Heart left ventricle (tissue), 16 donors: ENCODE data around the gene NKAIN4. TPM values are rescaled to one million over a fixed set of nuclear protein-coding genes. Genes with fewer than 3 reads are reported as not detected.

Experiments used
- ATAC-seq, 4 donors: fragments of 200-7000 bp; cut with Tn5 transposase; one replicate each; pipeline ENCODE4 v1.9.1; 2020 to 2022; ENCODE audit warnings: moderate library complexity in 4 of 4, mild to moderate bottlenecking in 3 of 4, moderate number of reproducible peaks in 1 of 4
- DNase-seq, 5 donors: peaks; one replicate each; pipeline ENCODE4 v3.0.0-alpha.2; 2020
- H3K27ac ChIP-seq, 12 donors: fragments of 200-600 bp; sonication (generic) in 4 of 12; one replicate each; pipeline versions ENCODE4 v1.5.0 to v1.8.0; 2016 to 2022; ENCODE audit warnings: mild to moderate bottlenecking in 2 of 12
- H3K27me3 ChIP-seq, 9 donors: fragments of 200-600 bp; sonication (generic) in 2 of 9; one replicate each; pipeline versions ENCODE4 v1.5.1 to v1.8.0; 2016 to 2022; ENCODE audit warnings: mild to moderate bottlenecking in 3 of 9
- H3K36me3 ChIP-seq, 9 donors: fragments of 200-600 bp; sonication (generic) in 2 of 9; one replicate each; pipeline versions ENCODE4 v1.5.0 to v1.8.0; 2018 to 2022; ENCODE audit warnings: mild to moderate bottlenecking in 2 of 9
- H3K4me1 ChIP-seq, 12 donors: fragments of 200-600 bp; sonication (generic) in 4 of 12; one replicate each; pipeline versions ENCODE4 v1.5.0 to v1.8.0; 2016 to 2022; ENCODE audit warnings: mild to moderate bottlenecking in 3 of 12
- H3K4me3 ChIP-seq, 12 donors: fragments of 200-600 bp; sonication (generic) in 4 of 12; one replicate each; pipeline versions ENCODE4 v1.5.0 to v1.8.0; 2017 to 2022; ENCODE audit warnings: mild to moderate bottlenecking in 9 of 12, moderate library complexity in 4 of 12
- H3K9me3 ChIP-seq, 12 donors: fragments of 200-600 bp; sonication (generic) in 4 of 12; one replicate each; pipeline versions ENCODE4 v1.5.0 to v1.8.0; 2016 to 2022; ENCODE audit warnings: mild to moderate bottlenecking in 1 of 12
- POLR2A ChIP-seq, 2 donors: fragments of 450-650 bp; IDR thresholded peaks; one replicate each; pipeline ENCODE4 v1.6.1; 2017; ENCODE audit warnings: antibody characterized with exemption in 2 of 2, mild to moderate bottlenecking in 2 of 2, moderate library complexity in 2 of 2
- whole genome bisulfite sequencing, 4 donors: extraction: QIAGEN DNeasy Blood & Tissue Kit in 2 of 4; methylation state at CpG; one replicate each; pipeline versions ENCODE4 v1.1.5 to v1.1.7; 2013 to 2018; 5-methylcytosine and 5-hydroxymethylcytosine counted together
- intact Hi-C, 10 donors: fragments of 100-400 bp; cut with DNase I; formaldehyde crosslinking; loops; one replicate each; pipeline versions ENCODE4 v1.11.1 to v1.14.2; 2022
- polyA plus RNA-seq, 2 donors: library from polyadenylated mRNA; stranded (reverse); fragments of 200-250 nt; gene quantifications; one replicate each; pipeline ENCODE4 v1.2.3, GENCODE V29; 2013
- total RNA-seq, 9 donors: library from RNA; depleted of rRNA in 2 of 9; stranded (reverse); fragments of >200 nt in 2 of 9; fragmentation: NEBNext Ultra II Directional in 3 of 9; extraction: Animal tissue kit (Norgen Biotek cat#: 25700) in 3 of 9; gene quantifications; one replicate each; pipeline versions ENCODE4 v1.1.0 to v1.2.4, GENCODE V29; 2016 to 2023
- TF ChIP-seq, protein P1 (sequence below), 12 donors: fragments of 200-600 bp; sonication (generic) in 4 of 12; IDR thresholded peaks; one replicate each; pipeline versions ENCODE4 v1.5.0 to v1.8.0; 2018 to 2022; ENCODE audit warnings: antibody characterized with exemption in 12 of 12, mild to moderate bottlenecking in 5 of 12
- donor health status: ischemic (EF 13 %, LVEDD 7.1; RV severe dilation, severe dysfunction).
- donor health status: healthy with polysubstance abuse.
- donor health status: DM: no; HTN: yes; CAD: no.
- donor health status: DM: no; HTN: no; CAD: no.
- donor health status: ischemic (EF 25% LVEDD 6.9; RV normal size, moderate dysfunction).
- donor health status: ischemic (EF 25% LVEDD 5.7; RV mildly dilated, moderate dysfunction).
- donor health status: healthy.
- donor health status: DM: yes; HTN: yes; CAD: no.
- donor health status: ischemic (EF 35%, LVEDD 5.7; RV mildly dilated, moderate dysfunction).
- donor health status: nonischemic (EF 11% LVEDD 7.7; RV severe dilation, severe dysfunction).
- donor health status: DM: yes; HTN: yes; CAD: no.
- donor health status: PGD.
- donor health status: ischemic (EF 29% LVEDD 5.4; RV normal size, mild dysfunction).
- donor health status: nonischemic (EF 23%, LVEDD 6.1; RV moderate dilation, normal function).

The NKAIN4 gene
- total and polyA plus RNA-seq, 11 donors = not detected

DNA sequence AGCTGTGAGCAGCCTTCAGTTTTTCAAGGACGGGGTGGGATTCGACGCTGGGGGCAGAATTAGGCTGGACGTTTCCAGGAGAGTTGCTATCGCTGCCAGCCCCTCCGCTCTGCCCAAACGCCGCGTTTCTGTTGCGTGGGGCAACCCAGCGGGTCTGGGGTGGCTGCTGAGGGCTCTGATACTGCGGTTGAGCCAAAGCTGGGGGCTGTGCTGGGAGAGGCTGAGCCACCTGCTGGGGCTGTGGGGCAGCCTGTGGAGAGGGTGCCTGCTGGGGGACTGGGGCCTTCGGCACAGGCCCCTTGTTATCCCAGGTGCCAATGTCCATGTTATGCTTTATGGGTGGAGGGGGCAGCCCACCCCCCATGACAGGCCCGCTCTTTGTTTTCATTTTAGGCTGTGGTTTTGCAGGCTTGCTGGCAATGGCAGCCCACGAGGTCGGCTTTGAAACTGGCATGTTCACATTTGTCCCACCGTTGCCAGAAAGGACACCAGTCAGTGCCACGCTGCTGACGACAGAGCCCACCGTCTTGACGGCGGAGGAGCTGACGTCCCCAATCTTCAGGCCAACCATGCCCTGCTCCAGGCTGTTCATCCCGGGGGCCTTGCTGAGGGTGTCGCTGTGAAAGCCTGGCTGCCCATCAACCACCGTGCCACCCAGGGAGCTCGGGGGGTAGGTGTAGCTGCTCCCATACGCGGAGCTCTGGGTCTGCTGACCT is 51.3 kb downstream of the NKAIN4 start:
- ATAC-seq (no peak), DNase-seq (no peak)
- Histone ChIP-seq H3K36me3 (peaks cover 4 to 91% (median 75%) of the 10 kb centered on the region in 9 donors), H3K4me3 (no peak overlapping the region), H3K9me3 (no peaks in the 10 kb centered on the region), H3K4me1 (peaks cover 0 to 29% (median 6%) of the 10 kb centered on the region in 12 donors), H3K27ac (no peak overlapping the region), H3K27me3 (no peaks in the 10 kb centered on the region)
- 91 to 95% (median 93%) methylated on average over 25 to 29 of the region's 29 CpGs for whole genome bisulfite sequencing, 4 donors
- intact Hi-C loops = no loop called here
- TF ChIP-seq, protein P1, sequence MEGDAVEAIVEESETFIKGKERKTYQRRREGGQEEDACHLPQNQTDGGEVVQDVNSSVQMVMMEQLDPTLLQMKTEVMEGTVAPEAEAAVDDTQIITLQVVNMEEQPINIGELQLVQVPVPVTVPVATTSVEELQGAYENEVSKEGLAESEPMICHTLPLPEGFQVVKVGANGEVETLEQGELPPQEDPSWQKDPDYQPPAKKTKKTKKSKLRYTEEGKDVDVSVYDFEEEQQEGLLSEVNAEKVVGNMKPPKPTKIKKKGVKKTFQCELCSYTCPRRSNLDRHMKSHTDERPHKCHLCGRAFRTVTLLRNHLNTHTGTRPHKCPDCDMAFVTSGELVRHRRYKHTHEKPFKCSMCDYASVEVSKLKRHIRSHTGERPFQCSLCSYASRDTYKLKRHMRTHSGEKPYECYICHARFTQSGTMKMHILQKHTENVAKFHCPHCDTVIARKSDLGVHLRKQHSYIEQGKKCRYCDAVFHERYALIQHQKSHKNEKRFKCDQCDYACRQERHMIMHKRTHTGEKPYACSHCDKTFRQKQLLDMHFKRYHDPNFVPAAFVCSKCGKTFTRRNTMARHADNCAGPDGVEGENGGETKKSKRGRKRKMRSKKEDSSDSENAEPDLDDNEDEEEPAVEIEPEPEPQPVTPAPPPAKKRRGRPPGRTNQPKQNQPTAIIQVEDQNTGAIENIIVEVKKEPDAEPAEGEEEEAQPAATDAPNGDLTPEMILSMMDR (IDR thresholded peaks at IDR 0.05) = no peak
- TF ChIP-seq POLR2A (IDR thresholded peaks at IDR 0.05) = no peak

DNA sequence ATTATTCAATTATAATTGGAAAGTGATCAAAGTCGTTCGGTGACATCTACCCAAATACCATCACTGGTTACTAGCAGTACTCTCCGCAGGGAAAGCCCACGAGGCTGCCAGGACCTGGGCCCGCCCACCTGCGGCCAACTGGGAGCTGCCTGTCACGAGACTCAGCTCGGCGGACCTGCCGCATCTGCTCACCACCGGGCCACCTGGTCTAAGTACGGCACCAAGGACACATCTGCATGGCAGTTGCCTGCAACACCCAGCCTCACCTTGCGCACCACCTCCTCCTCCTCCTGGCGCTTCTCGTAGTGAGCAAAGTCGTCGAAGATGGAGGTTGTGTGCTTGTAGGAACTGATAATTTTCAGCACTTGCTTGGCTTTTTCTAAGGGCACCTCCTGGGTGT is 52.2 kb downstream of the NKAIN4 start:
- Histone ChIP-seq H3K36me3 (peaks cover 4 to 91% (median 66%) of the 10 kb centered on the region in 9 donors), H3K4me1 (peaks cover 0 to 39% (median 7%) of the 10 kb centered on the region in 12 donors), H3K9me3 (no peaks in the 10 kb centered on the region), H3K27ac (no peak overlapping the region), H3K4me3 (no peak overlapping the region), H3K27me3 (no peaks in the 10 kb centered on the region)
- DNase-seq = no peak
- TF ChIP-seq, protein P1 (IDR thresholded peaks at IDR 0.05) = no peak
- TF ChIP-seq POLR2A (IDR thresholded peaks at IDR 0.05) = no peak
- intact Hi-C loops = no loop called here
- 87 to 90% (median 89%) methylated on average over 17 of the region's 17 CpGs for WGBS, 4 donors
- no peak for ATAC-seq

DNA sequence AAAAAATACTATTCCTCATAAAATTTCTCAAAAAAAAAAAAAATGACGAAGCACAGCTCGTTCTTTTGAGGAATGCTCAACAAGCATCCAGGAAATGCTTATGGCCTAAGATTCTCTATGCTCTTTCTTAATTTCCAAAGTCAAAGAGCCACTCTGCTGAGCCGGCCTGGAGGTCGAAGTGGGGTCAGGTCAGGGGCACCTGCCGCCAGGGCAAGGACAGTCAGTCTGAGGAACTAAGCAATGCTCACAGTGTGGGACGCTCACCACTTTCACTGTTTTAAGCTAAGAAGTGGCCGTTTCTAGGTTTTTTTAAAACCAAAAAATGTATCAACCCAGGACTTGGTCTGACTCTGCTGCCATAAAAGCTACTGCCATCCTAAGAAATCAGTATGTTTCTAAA is 55.7 kb downstream of the NKAIN4 start:
- intact Hi-C loops = no loop called here
- DNase-seq (no peak), ATAC-seq (no peak)
- Histone ChIP-seq H3K36me3 (peaks cover 2 to 84% (median 61%) of the 10 kb centered on the region in 9 donors), H3K4me1 (peaks cover 0 to 34% (median 4%) of the 10 kb centered on the region in 12 donors), H3K27ac (no peak overlapping the region), H3K4me3 (no peak overlapping the region), H3K27me3 (no peaks in the 10 kb centered on the region), H3K9me3 (no peaks in the 10 kb centered on the region)
- WGBS, 4 donors = 75 to 81% (median 76%) methylated on average over 7 of the region's 7 CpGs
- TF ChIP-seq, protein P1 (IDR thresholded peaks at IDR 0.05) = no peak
- TF ChIP-seq POLR2A (IDR thresholded peaks at IDR 0.05) = no peak

DNA sequence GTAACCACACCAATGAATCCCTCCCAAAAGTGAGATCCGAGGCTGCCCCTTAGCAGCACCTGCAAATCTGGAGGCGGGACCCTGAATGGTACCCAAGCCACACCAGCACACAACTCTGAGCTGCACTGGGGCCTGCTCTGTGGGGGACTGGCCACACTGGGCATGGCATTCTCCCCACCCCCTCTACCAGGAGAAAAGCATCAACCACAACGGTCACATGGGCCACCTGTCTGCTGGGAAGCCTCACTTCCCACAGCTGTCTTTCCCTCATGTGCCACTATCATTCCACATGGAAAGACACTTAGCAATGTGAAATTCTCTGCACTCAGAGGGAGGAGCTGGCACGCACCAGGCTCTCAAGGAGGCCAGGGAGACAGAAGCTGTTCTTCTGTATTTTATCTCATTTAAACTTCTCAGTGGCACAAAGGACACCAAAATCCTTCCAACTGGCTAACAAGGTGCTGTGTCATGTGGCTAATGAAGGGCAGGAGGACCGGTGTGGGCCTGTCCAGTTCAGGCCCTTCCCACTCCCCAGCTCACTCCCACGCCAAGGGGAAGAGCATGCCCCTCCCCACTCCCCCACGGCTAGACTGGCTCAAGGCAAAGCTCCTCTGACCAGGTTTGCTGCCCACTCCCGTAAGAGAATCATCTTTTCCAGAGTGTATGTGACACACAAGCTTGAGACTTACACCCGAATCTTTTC is 57.3 kb downstream of the NKAIN4 start:
- peaks cover 0 to 34% (median 4%) of the 10 kb centered on the region in 12 donors for H3K4me1 ChIP-seq
- WGBS, 4 donors = 65 to 71% (median 70%) methylated on average over 9 of the region's 9 CpGs
- intact Hi-C loops = no loop called here
- TF ChIP-seq, protein P1 (IDR thresholded peaks at IDR 0.05) = no peak
- TF ChIP-seq POLR2A (IDR thresholded peaks at IDR 0.05) = no peak
- DNase-seq (no peak), ATAC-seq (peak in 3 of 4 donors; percentile 24 to 49 (median 48))
- H3K36me3 ChIP-seq = peaks cover 0 to 67% (median 44%) of the 10 kb centered on the region in 9 donors
- H3K4me3 ChIP-seq = no peak overlapping the region
- H3K27me3 ChIP-seq = no peaks in the 10 kb centered on the region
- no peaks in the 10 kb centered on the region for H3K9me3 ChIP-seq
- H3K27ac ChIP-seq = no peak overlapping the region
